Kidney glomerular epithelial cell (primary cell): ENCODE results near the gene MAGEA12.
"Not testable (repeated sequence)": the region's sequence is repeated elsewhere in the genome, so short reads cannot be mapped to it uniquely, and the experiment has no call there.

Experiments
- DNase-seq: peaks from one replicate; lab custom pipeline; 2025; lab: John Stamatoyannopoulos, UW

The MAGEA12 gene

DNA sequence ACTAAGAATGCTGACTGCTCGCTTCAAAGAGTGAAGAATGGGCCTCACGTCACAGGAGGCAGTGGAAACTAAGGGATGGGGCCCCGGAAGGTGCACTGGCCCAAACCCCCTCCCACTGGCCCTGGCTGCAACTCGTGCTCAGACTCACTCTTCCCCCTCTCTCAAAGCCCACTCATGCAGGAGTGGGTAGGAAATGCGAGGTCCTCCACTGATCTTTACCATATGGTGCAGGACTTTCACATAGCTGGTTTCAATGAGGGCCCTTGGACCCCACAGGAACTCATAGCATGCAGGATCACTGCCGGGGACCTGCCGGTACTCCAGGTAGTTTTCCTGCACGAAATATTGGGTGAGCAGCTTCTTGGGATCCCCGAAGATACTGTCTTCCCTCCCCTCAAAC, 33.0 kb downstream of the MAGEA12 start:
- not testable (repeated sequence) for DNase-seq

DNA sequence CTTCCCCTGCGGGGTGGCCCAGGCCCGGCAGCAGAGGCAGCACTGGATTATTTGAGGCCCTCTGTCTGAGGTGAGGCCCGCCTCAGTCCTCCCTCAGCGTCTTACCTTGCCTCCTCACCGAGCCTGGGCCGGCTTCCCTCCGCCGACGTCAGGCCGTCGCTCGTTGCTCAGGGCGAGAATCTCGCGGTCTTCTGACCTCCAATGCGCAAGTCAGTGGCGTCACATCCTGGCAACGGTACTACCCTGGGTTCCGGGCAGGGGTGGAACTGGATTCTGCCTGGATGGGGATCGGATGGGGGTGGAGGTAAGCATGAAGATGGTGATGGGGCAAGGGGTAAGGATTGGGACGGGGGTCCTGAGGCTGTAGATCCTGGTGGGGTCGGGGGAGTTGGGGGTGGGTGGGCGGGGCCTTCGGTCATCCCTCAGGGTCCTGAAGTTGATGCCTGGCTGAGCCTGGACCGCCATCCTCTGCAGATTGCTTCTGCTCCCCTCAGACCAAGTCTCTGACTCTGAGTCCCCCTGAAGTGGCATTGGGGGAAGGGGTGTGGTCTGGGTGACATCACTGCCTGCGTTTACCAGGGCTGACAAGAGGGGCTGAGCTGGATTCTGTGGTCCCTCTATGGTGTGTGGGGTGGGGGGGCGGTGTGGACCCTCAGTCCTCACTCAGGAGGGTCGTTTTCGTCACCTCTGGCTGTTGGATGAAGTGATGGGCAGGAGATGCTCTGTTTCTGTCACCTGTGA, 36.2 kb downstream of the MAGEA12 start, which contains the start of gene MAGEA6:
MAGEA6 (minus strand) TSS at position 141 of the 741 bp plus-strand sequence. CDS start 2,039 bp downstream, outside the sequence.
- DNase-seq, result not testable (repeated sequence)

DNA sequence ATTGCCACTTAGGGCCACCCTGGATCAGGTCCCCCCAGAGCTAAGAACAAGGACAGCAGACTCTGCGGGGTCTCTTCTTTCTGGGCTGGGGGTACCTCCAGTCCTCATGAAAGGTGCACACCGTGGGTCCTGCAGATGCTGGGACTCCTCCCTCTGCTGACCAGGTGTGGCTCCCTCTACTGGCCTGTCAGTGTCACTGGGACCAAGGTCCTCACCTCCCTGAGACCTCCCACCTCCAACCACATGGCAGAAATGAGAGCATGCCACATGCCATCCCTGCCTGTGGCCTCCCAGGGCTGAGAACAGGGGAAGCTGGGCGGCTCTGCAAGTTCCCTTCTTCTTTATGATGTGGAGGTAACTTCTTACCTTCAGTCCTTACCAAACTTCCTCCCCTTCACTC, 53.5 kb downstream of the MAGEA12 start:
- not testable (repeated sequence) for DNase-seq
